ENCODE data around the gene GLI1.
"Not testable (repeated sequence)": the region's sequence is repeated elsewhere in the genome, so short reads cannot be mapped to it uniquely, and the experiment has no call there.

The GLI1 gene

GRCh38 chr12:57433370-57433769 lies 26.2 kb upstream of the GLI1 start:
- peaks cover 15% of the 10 kb centered on the region for H3K36me3 Mint-ChIP-seq
- no peaks in the 10 kb centered on the region for H3K9me3 Mint-ChIP-seq
- H3K4me1 Mint-ChIP-seq = peaks cover 30% of the 10 kb centered on the region
- ATAC-seq = no peak
- H3K4me3 Mint-ChIP-seq = no peak overlapping the region
- H3K27ac Mint-ChIP-seq = no peak overlapping the region
- no peak for DNase-seq (ENCODE audit: low spot score in 2 of 2)

GRCh38 chr12:57434517-57435223 lies 24.9 kb upstream of the GLI1 start, which contains the start of gene INHBC:
Gene INHBC (plus strand): TSS chr12:57434784. CDS start chr12:57434887, 103 bp downstream.
- H3K9me3 Mint-ChIP-seq = no peaks in the 10 kb centered on the region
- no peak for DNase-seq (ENCODE audit: low spot score in 2 of 2)
- ATAC-seq = no peak
- H3K36me3 Mint-ChIP-seq = peaks cover 9% of the 10 kb centered on the region
- H3K27ac Mint-ChIP-seq = peak within 1 kb of the TSS; percentile 98
- H3K4me3 Mint-ChIP-seq = peak within 1 kb of the TSS; percentile 66
- peaks cover 23% of the 10 kb centered on the region for H3K4me1 Mint-ChIP-seq

GRCh38 chr12:57435293-57435692 lies 24.3 kb upstream of the GLI1 start:
- Mint-ChIP-seq H3K27ac (peak overlapping the region; percentile 98), H3K4me3 (peak overlapping the region; percentile 66), H3K4me1 (peaks cover 17% of the 10 kb centered on the region), H3K9me3 (no peaks in the 10 kb centered on the region), H3K36me3 (peaks cover 9% of the 10 kb centered on the region)
- peak; percentile 43 for ATAC-seq
- peak in 1 of 2 donors; percentile 63 for DNase-seq (ENCODE audit: low spot score in 2 of 2)

- ATAC-seq (no peak), DNase-seq (ENCODE audit: low spot score in 2 of 2) (no peak)
- Mint-ChIP-seq H3K27ac (no peak overlapping the region), H3K9me3 (peaks cover 5% of the 10 kb centered on the region), H3K4me1 (peaks cover 8% of the 10 kb centered on the region), H3K36me3 (no peaks in the 10 kb centered on the region), H3K4me3 (no peak overlapping the region)
Measured at GRCh38 chr12:57438400-57438799, 21.2 kb upstream of the GLI1 start.

GRCh38 chr12:57439762-57440266 lies 19.8 kb upstream of the GLI1 start:
- Mint-ChIP-seq H3K27ac (no peak overlapping the region), H3K4me1 (peaks cover 8% of the 10 kb centered on the region)

GRCh38 chr12:57441393-57441792 lies 18.2 kb upstream of the GLI1 start:
- H3K4me3 Mint-ChIP-seq; H3K36me3 Mint-ChIP-seq; H3K27ac Mint-ChIP-seq; ATAC-seq; DNase-seq (ENCODE audit: low spot score in 2 of 2); H3K4me1 Mint-ChIP-seq; H3K9me3 Mint-ChIP-seq: not testable (repeated sequence)

More at GRCh38 chr12:57439762-57440266, 19.8 kb upstream of the GLI1 start:
- no peak overlapping the region for H3K4me3 Mint-ChIP-seq
- H3K36me3 Mint-ChIP-seq = no peaks in the 10 kb centered on the region
- DNase-seq (ENCODE audit: low spot score in 2 of 2) = no peak
- peaks cover 5% of the 10 kb centered on the region for H3K9me3 Mint-ChIP-seq
- ATAC-seq = no peak

GRCh38 chr12:57441846-57442427 lies 17.6 kb upstream of the GLI1 start:
- Mint-ChIP-seq H3K4me1 (no peaks in the 10 kb centered on the region), H3K9me3 (peaks cover 5% of the 10 kb centered on the region), H3K27ac (no peak overlapping the region), H3K36me3 (no peaks in the 10 kb centered on the region), H3K4me3 (no peak overlapping the region)
- ATAC-seq (no peak), DNase-seq (ENCODE audit: low spot score in 2 of 2) (no peak)

- not testable (repeated sequence) for ATAC-seq; DNase-seq (ENCODE audit: low spot score in 2 of 2); H3K9me3 Mint-ChIP-seq; H3K36me3 Mint-ChIP-seq; H3K4me3 Mint-ChIP-seq; H3K4me1 Mint-ChIP-seq; H3K27ac Mint-ChIP-seq
Measured at GRCh38 chr12:57444337-57444736, 15.2 kb upstream of the GLI1 start.

GRCh38 chr12:57444744-57445143 lies 14.8 kb upstream of the GLI1 start:
- no peaks in the 10 kb centered on the region for H3K36me3 Mint-ChIP-seq
- H3K4me3 Mint-ChIP-seq = no peak overlapping the region
- no peak for ATAC-seq
- DNase-seq (ENCODE audit: low spot score in 2 of 2) = no peak
- no peaks in the 10 kb centered on the region for H3K4me1 Mint-ChIP-seq
- peaks cover 5% of the 10 kb centered on the region for H3K9me3 Mint-ChIP-seq
- no peak overlapping the region for H3K27ac Mint-ChIP-seq

GRCh38 chr12:57446292-57446960 lies 13.2 kb upstream of the GLI1 start:
- H3K4me3 Mint-ChIP-seq = no peak overlapping the region
- no peaks in the 10 kb centered on the region for H3K36me3 Mint-ChIP-seq
- H3K4me1 Mint-ChIP-seq = no peaks in the 10 kb centered on the region
- DNase-seq (ENCODE audit: low spot score in 2 of 2) (no peak), ATAC-seq (no peak)
- peaks cover 5% of the 10 kb centered on the region for H3K9me3 Mint-ChIP-seq
- no peak overlapping the region for H3K27ac Mint-ChIP-seq

GRCh38 chr12:57448669-57449068 lies 10.9 kb upstream of the GLI1 start:
- H3K4me1 Mint-ChIP-seq = peaks cover 14% of the 10 kb centered on the region

GRCh38 chr12:57449375-57449774 lies 10.2 kb upstream of the GLI1 start:
- H3K9me3 Mint-ChIP-seq = no peaks in the 10 kb centered on the region
- DNase-seq (ENCODE audit: low spot score in 2 of 2) (no peak), ATAC-seq (no peak)
- H3K27ac Mint-ChIP-seq = no peak overlapping the region
- H3K4me3 Mint-ChIP-seq = no peak overlapping the region
- no peaks in the 10 kb centered on the region for H3K36me3 Mint-ChIP-seq
- peaks cover 14% of the 10 kb centered on the region for H3K4me1 Mint-ChIP-seq

More at GRCh38 chr12:57448669-57449068, 10.9 kb upstream of the GLI1 start:
- no peak overlapping the region for H3K27ac Mint-ChIP-seq
- H3K36me3 Mint-ChIP-seq = no peaks in the 10 kb centered on the region
- no peaks in the 10 kb centered on the region for H3K9me3 Mint-ChIP-seq
- ATAC-seq = no peak
- DNase-seq (ENCODE audit: low spot score in 2 of 2) = no peak
- no peak overlapping the region for H3K4me3 Mint-ChIP-seq

GRCh38 chr12:57450057-57450456 lies 9.5 kb upstream of the GLI1 start:
- Mint-ChIP-seq H3K4me1 (peaks cover 14% of the 10 kb centered on the region), H3K36me3 (no peaks in the 10 kb centered on the region), H3K27ac (no peak overlapping the region), H3K4me3 (no peak overlapping the region), H3K9me3 (no peaks in the 10 kb centered on the region)
- DNase-seq (ENCODE audit: low spot score in 2 of 2) (no peak), ATAC-seq (no peak)

- Mint-ChIP-seq H3K27ac (no peak overlapping the region), H3K36me3 (no peaks in the 10 kb centered on the region), H3K9me3 (no peaks in the 10 kb centered on the region), H3K4me3 (no peak overlapping the region), H3K4me1 (peaks cover 23% of the 10 kb centered on the region)
- no peak for ATAC-seq
- DNase-seq (ENCODE audit: low spot score in 2 of 2) = no peak
Measured at GRCh38 chr12:57451233-57451778, 8.3 kb upstream of the GLI1 start.

- DNase-seq (ENCODE audit: low spot score in 2 of 2) = no peak
- H3K9me3 Mint-ChIP-seq = no peaks in the 10 kb centered on the region
- peak overlapping the region; percentile 45 for H3K4me3 Mint-ChIP-seq
- H3K36me3 Mint-ChIP-seq = no peaks in the 10 kb centered on the region
- peak overlapping the region; percentile 72 for H3K27ac Mint-ChIP-seq
- peak; percentile 56 for ATAC-seq
- H3K4me1 Mint-ChIP-seq = peaks cover 27% of the 10 kb centered on the region
Measured at GRCh38 chr12:57452181-57452936, 7.2 kb upstream of the GLI1 start.

Data from stimulated activated effector memory CD8-positive, alpha-beta T cell treated with anti-CD3 and anti-CD28 coated beads, Interleukin-12 subunit alpha, Interleukin-12 subunit beta, amount 100 ng/mL, for 72 hours (primary cell).